Measurements from ENCODE around the gene RCAN1.

The RCAN1 gene

DNA sequence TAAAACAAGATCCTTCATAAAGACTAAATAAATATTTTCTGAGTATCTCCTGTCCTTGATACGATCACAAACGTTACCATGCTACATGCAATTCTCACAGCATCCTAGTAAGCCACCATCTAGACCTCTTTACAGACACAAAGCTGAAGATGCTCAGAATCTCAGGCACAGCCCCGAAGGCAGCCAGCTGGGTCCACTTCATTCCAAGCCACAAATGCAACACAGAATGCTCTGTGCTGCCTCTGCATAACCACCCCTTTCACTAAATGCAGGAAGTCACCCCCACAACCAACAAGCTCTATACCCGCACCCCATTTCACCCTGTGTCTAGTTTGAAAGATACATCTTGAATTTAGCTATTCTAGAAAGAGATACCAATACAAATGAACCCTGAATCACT lies 12.9 kb downstream of the RCAN1 start:
- TF ChIP-seq POLR2AphosphoS5 (IDR thresholded peaks at IDR 0.05; ENCODE audit: low read depth, low read length), result no peak
- no peak for TF ChIP-seq TAF1 (IDR thresholded peaks at IDR 0.05; ENCODE audit: borderline replicate concordance, insufficient read depth, low read length)
- TF ChIP-seq, protein P1, sequence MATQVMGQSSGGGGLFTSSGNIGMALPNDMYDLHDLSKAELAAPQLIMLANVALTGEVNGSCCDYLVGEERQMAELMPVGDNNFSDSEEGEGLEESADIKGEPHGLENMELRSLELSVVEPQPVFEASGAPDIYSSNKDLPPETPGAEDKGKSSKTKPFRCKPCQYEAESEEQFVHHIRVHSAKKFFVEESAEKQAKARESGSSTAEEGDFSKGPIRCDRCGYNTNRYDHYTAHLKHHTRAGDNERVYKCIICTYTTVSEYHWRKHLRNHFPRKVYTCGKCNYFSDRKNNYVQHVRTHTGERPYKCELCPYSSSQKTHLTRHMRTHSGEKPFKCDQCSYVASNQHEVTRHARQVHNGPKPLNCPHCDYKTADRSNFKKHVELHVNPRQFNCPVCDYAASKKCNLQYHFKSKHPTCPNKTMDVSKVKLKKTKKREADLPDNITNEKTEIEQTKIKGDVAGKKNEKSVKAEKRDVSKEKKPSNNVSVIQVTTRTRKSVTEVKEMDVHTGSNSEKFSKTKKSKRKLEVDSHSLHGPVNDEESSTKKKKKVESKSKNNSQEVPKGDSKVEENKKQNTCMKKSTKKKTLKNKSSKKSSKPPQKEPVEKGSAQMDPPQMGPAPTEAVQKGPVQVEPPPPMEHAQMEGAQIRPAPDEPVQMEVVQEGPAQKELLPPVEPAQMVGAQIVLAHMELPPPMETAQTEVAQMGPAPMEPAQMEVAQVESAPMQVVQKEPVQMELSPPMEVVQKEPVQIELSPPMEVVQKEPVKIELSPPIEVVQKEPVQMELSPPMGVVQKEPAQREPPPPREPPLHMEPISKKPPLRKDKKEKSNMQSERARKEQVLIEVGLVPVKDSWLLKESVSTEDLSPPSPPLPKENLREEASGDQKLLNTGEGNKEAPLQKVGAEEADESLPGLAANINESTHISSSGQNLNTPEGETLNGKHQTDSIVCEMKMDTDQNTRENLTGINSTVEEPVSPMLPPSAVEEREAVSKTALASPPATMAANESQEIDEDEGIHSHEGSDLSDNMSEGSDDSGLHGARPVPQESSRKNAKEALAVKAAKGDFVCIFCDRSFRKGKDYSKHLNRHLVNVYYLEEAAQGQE (IDR thresholded peaks at IDR 0.05; ENCODE audit: insufficient read depth in 1 of 2, low read depth in 2 of 2, low read length in 2 of 2), result no peak
- no peak for TF ChIP-seq FOXP2 (optimal IDR thresholded peaks at IDR 0.05; ENCODE audit: borderline replicate concordance, extremely low read depth, extremely low read length, insufficient read depth)
- TF ChIP-seq SIN3A (IDR thresholded peaks at IDR 0.05; ENCODE audit: borderline replicate concordance, insufficient read depth, low read length), result no peak

DNA sequence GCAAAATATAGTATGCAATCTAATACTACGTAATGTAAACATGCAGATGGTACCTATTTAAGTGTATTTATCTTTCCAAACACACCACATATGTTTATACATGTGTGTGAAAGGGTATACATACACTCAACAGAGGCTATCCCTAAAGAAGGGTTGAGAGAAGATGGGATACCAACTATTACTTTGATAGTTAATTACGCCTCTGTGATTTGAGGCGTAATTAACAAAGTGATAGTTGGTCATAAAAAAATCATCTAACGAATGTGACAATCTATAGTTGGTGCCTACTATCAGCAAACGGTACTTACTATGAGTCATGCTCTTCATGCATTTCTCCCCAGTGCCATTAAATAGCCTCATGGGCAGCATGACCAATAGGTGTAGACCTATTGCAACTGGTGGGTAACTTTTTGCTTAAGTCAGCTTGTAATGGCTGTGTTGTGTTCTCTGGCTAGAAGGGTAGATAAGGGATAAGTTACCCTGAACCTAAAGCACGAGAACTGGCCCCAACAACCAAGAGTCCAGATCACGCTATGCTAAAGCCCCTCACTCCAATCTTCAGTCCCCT lies 15.3 kb downstream of the RCAN1 start:
- TF ChIP-seq SIN3A (IDR thresholded peaks at IDR 0.05; ENCODE audit: borderline replicate concordance, insufficient read depth, low read length), result no peak
- no peak for TF ChIP-seq POLR2AphosphoS5 (IDR thresholded peaks at IDR 0.05; ENCODE audit: low read depth, low read length)
- no peak for TF ChIP-seq TAF1 (IDR thresholded peaks at IDR 0.05; ENCODE audit: borderline replicate concordance, insufficient read depth, low read length)
- TF ChIP-seq, protein P1 (IDR thresholded peaks at IDR 0.05; ENCODE audit: insufficient read depth in 1 of 2, low read depth in 2 of 2, low read length in 2 of 2), result no peak
- no peak for TF ChIP-seq FOXP2 (optimal IDR thresholded peaks at IDR 0.05; ENCODE audit: borderline replicate concordance, extremely low read depth, extremely low read length, insufficient read depth)

DNA sequence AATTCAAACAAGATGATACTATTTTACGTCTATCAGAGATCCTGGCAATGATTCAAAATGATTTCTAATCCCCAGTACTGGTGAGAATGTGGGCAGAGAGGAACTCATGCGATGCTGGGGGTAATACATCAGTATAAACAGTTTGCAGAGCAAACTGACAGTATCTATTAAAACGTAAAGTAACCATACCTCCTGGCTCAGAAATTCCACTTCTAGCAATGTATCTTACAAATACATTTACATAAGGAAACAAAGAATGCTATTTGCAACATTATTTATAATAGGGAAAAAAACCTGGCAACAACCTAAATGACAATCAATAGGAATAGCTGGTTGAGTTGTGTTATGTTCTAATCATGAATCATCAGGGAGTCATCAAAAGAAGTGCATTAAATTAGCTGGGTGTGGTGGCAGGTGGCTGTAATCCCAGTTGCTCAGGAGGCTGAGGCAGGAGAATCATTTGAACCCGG lies 15.9 kb downstream of the RCAN1 start:
- TF ChIP-seq POLR2AphosphoS5 (IDR thresholded peaks at IDR 0.05; ENCODE audit: low read depth, low read length) (no peak), TAF1 (IDR thresholded peaks at IDR 0.05; ENCODE audit: borderline replicate concordance, insufficient read depth, low read length) (no peak), FOXP2 (optimal IDR thresholded peaks at IDR 0.05; ENCODE audit: borderline replicate concordance, extremely low read depth, extremely low read length, insufficient read depth) (no peak), SIN3A (IDR thresholded peaks at IDR 0.05; ENCODE audit: borderline replicate concordance, insufficient read depth, low read length) (no peak)
- TF ChIP-seq, protein P1 (IDR thresholded peaks at IDR 0.05; ENCODE audit: insufficient read depth in 1 of 2, low read depth in 2 of 2, low read length in 2 of 2), result no peak

DNA sequence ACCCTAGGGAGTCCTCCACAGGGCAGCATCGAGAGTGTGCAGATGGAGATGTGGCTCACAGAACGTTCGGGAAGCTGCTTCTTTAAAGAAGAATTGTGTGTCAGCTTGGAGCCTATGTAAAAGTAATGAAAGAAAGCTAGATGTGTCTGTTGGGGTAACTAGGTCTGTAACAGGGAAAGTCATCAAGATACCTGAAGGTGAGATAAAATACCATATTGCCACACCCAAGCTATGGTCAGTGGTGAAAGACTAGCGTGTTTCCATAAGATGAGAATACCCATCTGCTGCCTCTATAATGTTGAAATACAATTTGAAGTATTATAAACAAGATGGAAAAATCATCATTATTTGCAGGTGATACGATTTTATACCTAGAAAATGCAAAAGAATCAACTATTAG lies 17.5 kb downstream of the RCAN1 start:
- TF ChIP-seq POLR2AphosphoS5 (IDR thresholded peaks at IDR 0.05; ENCODE audit: low read depth, low read length) (no peak), FOXP2 (optimal IDR thresholded peaks at IDR 0.05; ENCODE audit: borderline replicate concordance, extremely low read depth, extremely low read length, insufficient read depth) (no peak), SIN3A (IDR thresholded peaks at IDR 0.05; ENCODE audit: borderline replicate concordance, insufficient read depth, low read length) (no peak), TAF1 (IDR thresholded peaks at IDR 0.05; ENCODE audit: borderline replicate concordance, insufficient read depth, low read length) (no peak)
- TF ChIP-seq, protein P1 (IDR thresholded peaks at IDR 0.05; ENCODE audit: insufficient read depth in 1 of 2, low read depth in 2 of 2, low read length in 2 of 2), result no peak
